ENCODE results near the gene MYO18A. TPM values are rescaled to one million over a fixed set of nuclear protein-coding genes. Genes with fewer than 3 reads are reported as not detected.

The MYO18A gene
- total RNA-seq, 1 experiment from 2014 or later: 37.2 TPM

GRCh38 chr17:29156781-29157180, 23.4 kb downstream of the MYO18A start:
- Histone ChIP-seq H3K36me3 (ENCODE audit: control insufficient read depth in 1 of 2, insufficient read depth in 2 of 2, low read length in 2 of 2) (no peaks in the 10 kb centered on the region), H3K4me2 (ENCODE audit: low read length) (peak overlapping the region; percentile 76), H3K27ac (ENCODE audit: low read depth, low read length) (peak overlapping the region; percentile 93), H3K4me3 (replicated peaks in 1 of 2; ENCODE audit: low read depth in 1 of 2, low read length in 2 of 2) (no peak overlapping the region), H3K4me1 (ENCODE audit: control insufficient read depth in 1 of 2, insufficient read depth in 2 of 2, low read length in 2 of 2) (peaks cover 72 to 79% of the 10 kb centered on the region in 2 experiments), H3K9me3 (ENCODE audit: control insufficient read depth in 1 of 2, insufficient read depth in 1 of 2, low read depth in 1 of 2, low read length in 2 of 2) (no peaks in the 10 kb centered on the region), H3K27me3 (ENCODE audit: insufficient read depth, low read length) (no peaks in the 10 kb centered on the region), H4K20me1 (ENCODE audit: insufficient read depth) (no peaks in the 10 kb centered on the region), H3K9me2 (ENCODE audit: insufficient read depth) (no peaks in the 10 kb centered on the region), H3K79me2 (ENCODE audit: insufficient read depth, low read length) (peaks cover 61% of the 10 kb centered on the region), H2AFZ (ENCODE audit: low read depth, low read length, poor library complexity, severe bottlenecking) (no peak overlapping the region), H3K9ac (ENCODE audit: low read length) (peak overlapping the region; percentile 63)
- intact Hi-C loops (cut with micrococcal nuclease): no loop called here
- no TSS peak for BruUV-seq (replicated peaks)
- POLR2A ChIA-PET: interaction anchor here (1.5 to 3.7 kb wide), 2 partner anchors 9 to 22 kb away, joined by 4 to 31 read pairs; partner anchors contain the start of gene MYO18A
- ATAC-seq (no peak), DNase-seq (ENCODE audit: low read depth, low spot score) (no peak)
- RAD21 ChIA-PET (ENCODE audit: low non-redundant PET in 1 of 2, low total read pairs in 2 of 2, uncharacterized antibody in 2 of 2, unreplicated experiment in 2 of 2): interaction anchor here in 1 of 2 experiments (1.1 kb wide), 1 partner anchor 8 kb away, joined by 4 read pairs; no protein-coding TSS in a partner anchor
- CTCF ChIA-PET: interaction anchor here (1.0 to 2.0 kb wide), 3 partner anchors 8 to 23 kb away, joined by 3 to 8 read pairs (median 5); partner anchors contain the start of gene MYO18A
- TF ChIP-seq ZFX (IDR thresholded peaks at IDR 0.05) (no peak), ATF3 (IDR thresholded peaks at IDR 0.05) (no peak), CEBPB (IDR thresholded peaks at IDR 0.05; ENCODE audit: low read depth) (no peak), REST (IDR thresholded peaks at IDR 0.05; ENCODE audit: low read depth) (no peak), SRF (IDR thresholded peaks at IDR 0.05; ENCODE audit: low read depth) (no peak), EZH2phosphoT487 (IDR thresholded peaks at IDR 0.05; ENCODE audit: borderline replicate concordance) (no peak), YY1 (IDR thresholded peaks at IDR 0.05; ENCODE audit: extremely low read depth, insufficient replicate concordance, low read depth, low read length) (no peak)

Data from HCT116 (cell line).